GM23248 (cell line): ENCODE measurements around the gene ITGAV.

Experiments
- EZH2 ChIP-seq: fragments of 200-600 bp; sonication (generic); IDR thresholded peaks from 2 replicates; pipeline ENCODE4 v1.6.1; 2018; ENCODE audit warnings: antibody characterized with exemption, mild to moderate bottlenecking; ENCODE audit not compliant: insufficient read depth, poor library complexity, severe bottlenecking
- EZH2phosphoT487 ChIP-seq: fragments of 200-600 bp; sonication (generic); IDR thresholded peaks from 2 replicates; pipeline ENCODE4 v1.6.1; 2018; ENCODE audit warnings: antibody characterized with exemption, moderate library complexity, mild to moderate bottlenecking, low read depth; ENCODE audit not compliant: insufficient read depth

DNA sequence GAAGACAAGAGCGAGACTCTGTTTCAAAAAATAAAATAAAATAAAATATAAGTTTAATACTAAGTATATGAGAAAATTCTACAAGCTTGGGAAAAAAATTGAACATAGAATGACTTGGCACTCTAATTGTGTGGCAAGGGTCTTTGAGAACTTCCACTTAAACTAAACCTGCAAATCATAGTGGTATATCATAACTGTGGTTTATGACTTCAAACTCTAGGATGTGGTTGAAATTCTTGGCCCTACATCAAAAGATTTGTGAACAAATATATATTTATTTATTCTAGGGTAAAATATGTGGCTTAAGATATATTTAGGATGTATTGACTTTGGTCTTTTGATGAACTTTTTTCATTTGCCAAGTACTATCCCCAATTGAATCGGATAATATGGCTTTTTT lies 100.9 kb downstream of the ITGAV start:
- TF ChIP-seq EZH2 (no peak), EZH2phosphoT487 (no peak)
